Type B pancreatic cell (in vitro differentiated cells): ENCODE data around the gene TTC36. TPM values are rescaled to one million over a fixed set of nuclear protein-coding genes. Genes with fewer than 3 reads are reported as not detected.

Source experiments
- DNase-seq: peaks from one replicate; pipeline ENCODE4 v3.0.0; 2021; ENCODE audit warnings: mixed read lengths; ENCODE audit not compliant: unreplicated experiment; ENCODE audit errors: extremely low spot score
- H3K27ac Mint-ChIP-seq: 2 replicates; pipeline ENCODE4 v1.8.0; 2021; ENCODE audit warnings: mild to moderate bottlenecking, mixed read lengths
- H3K27me3 Mint-ChIP-seq: 2 replicates; pipeline ENCODE4 v1.8.0; 2021; ENCODE audit warnings: mixed read lengths
- H3K36me3 Mint-ChIP-seq: 2 replicates; pipeline ENCODE4 v1.8.0; 2021; ENCODE audit warnings: mixed read lengths
- H3K4me1 Mint-ChIP-seq: one replicate; pipeline ENCODE4 v1.8.0; 2021; ENCODE audit warnings: mixed read lengths; ENCODE audit not compliant: unreplicated experiment
- H3K4me3 Mint-ChIP-seq: 2 replicates; pipeline ENCODE4 v1.8.0; 2021; ENCODE audit warnings: mild to moderate bottlenecking, mixed read lengths
- H3K9me3 Mint-ChIP-seq: 2 replicates; pipeline ENCODE4 v1.8.0; 2021; ENCODE audit warnings: mixed read lengths
- CTCF ChIP-seq: fragments of 200-600 bp; sonication (generic); conservative IDR thresholded peaks from 2 replicates; pipeline ENCODE4 v1.5.0; 2021; ENCODE audit warnings: antibody characterized with exemption, mild to moderate bottlenecking
- total RNA-seq: library from RNA; stranded (reverse); gene quantifications from 2 replicates; pipeline ENCODE4 v1.2.1, GENCODE V29; 2021; ENCODE audit warnings: low replicate concordance

The TTC36 gene
- total RNA-seq, 1 donor from 2014 or later: 1.6 TPM

- Mint-ChIP-seq H3K27ac (no peak overlapping the region), H3K4me3 (no peak overlapping the region)
These were observed 10.2 kb downstream of the TTC36 start for GRCh38 chr11:118537409-118537980.

GRCh38 chr11:118544010-118544646, 16.9 kb downstream of the TTC36 start:
- Mint-ChIP-seq H3K4me1 (no peaks in the 10 kb centered on the region), H3K9me3 (no peaks in the 10 kb centered on the region), H3K36me3 (peaks cover 10% of the 10 kb centered on the region), H3K27ac (no peak overlapping the region), H3K27me3 (no peaks in the 10 kb centered on the region), H3K4me3 (no peak overlapping the region)
- no peak for DNase-seq
- TF ChIP-seq CTCF: no peak

More at GRCh38 chr11:118537409-118537980, 10.2 kb downstream of the TTC36 start:
- no peak for DNase-seq
- no peak for TF ChIP-seq CTCF
- Mint-ChIP-seq H3K36me3 (peaks cover 13% of the 10 kb centered on the region), H3K4me1 (no peaks in the 10 kb centered on the region), H3K27me3 (no peaks in the 10 kb centered on the region), H3K9me3 (no peaks in the 10 kb centered on the region)

DNA sequence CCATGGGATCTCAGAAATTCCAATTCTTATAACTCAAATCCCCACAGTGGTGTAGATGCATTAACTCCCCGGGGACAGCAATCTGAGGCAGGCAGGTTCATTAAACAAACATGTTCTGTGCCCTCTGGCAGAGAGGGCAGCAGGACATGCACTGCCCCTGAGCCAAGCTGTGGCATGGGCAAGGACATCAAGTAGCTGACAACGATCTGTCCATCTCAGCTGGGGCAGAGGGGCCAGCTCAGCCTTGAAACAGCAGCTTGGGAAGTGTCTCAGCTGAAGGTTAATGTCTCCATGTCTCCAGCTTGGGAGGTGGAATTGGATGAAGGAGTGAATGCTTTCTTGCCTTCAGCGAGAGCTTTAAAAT, 17.4 kb downstream of the TTC36 start:
- no peak for TF ChIP-seq CTCF
- Mint-ChIP-seq H3K27me3 (no peaks in the 10 kb centered on the region), H3K9me3 (no peaks in the 10 kb centered on the region), H3K27ac (no peak overlapping the region), H3K4me3 (no peak overlapping the region), H3K36me3 (peaks cover 10% of the 10 kb centered on the region), H3K4me1 (no peaks in the 10 kb centered on the region)
- no peak for DNase-seq

GRCh38 chr11:118545533-118545932, 18.3 kb downstream of the TTC36 start:
- H3K27me3 Mint-ChIP-seq: no peaks in the 10 kb centered on the region
- no peaks in the 10 kb centered on the region for H3K4me1 Mint-ChIP-seq
- no peaks in the 10 kb centered on the region for H3K9me3 Mint-ChIP-seq
- H3K4me3 Mint-ChIP-seq: no peak overlapping the region
- TF ChIP-seq CTCF: no peak
- no peak overlapping the region for H3K27ac Mint-ChIP-seq
- peaks cover 5% of the 10 kb centered on the region for H3K36me3 Mint-ChIP-seq
- no peak for DNase-seq

DNA sequence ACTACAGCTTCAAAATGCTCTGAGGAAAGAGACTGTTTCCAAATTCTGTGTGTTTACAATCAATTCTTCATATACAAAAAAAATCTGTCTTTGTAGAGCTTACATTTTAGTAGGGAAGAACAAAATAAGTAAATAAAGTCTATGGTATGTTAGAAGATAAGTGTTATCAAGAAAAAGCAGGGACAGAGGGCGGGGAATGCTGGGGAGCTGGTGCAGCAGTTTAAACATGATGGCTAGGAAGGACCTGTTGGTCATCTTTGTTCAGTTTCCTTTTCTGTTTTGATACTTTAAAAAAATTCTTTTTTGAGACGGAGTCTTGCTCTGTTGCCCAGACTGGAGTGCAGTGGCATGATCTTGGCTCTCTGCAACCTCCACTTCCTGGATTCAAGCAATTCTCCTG, 19.9 kb downstream of the TTC36 start:
- Mint-ChIP-seq H3K9me3 (no peaks in the 10 kb centered on the region), H3K27ac (no peak overlapping the region), H3K4me1 (no peaks in the 10 kb centered on the region), H3K27me3 (no peaks in the 10 kb centered on the region), H3K4me3 (no peak overlapping the region), H3K36me3 (peaks cover 5% of the 10 kb centered on the region)
- no peak for TF ChIP-seq CTCF
- no peak for DNase-seq
